ENCODE measurements around the gene DHX30. TPM values are rescaled to one million over a fixed set of nuclear protein-coding genes. Genes with fewer than 3 reads are reported as not detected.

The DHX30 gene
- total and polyA plus RNA-seq, 2 of the 8 experiments (the other 6 are each of a cell fraction or from before 2014, with no cell fraction given): 82.4 to 97.9 TPM

- peaks cover 0 to 3% (median 0%) of the 10 kb centered on the region in 4 experiments; a peak in 2 of 7 replicates for H3K4me1 ChIP-seq (replicated peaks in 1 of 4; ENCODE audit: control insufficient read depth in 3 of 4, insufficient read depth in 4 of 4, low read length in 3 of 4)
- no peaks in the 10 kb centered on the region for H3K79me2 ChIP-seq (ENCODE audit: control insufficient read depth in 1 of 2, insufficient read depth in 2 of 2, low read length in 2 of 2)
- H4K5ac ChIP-seq (ENCODE audit: insufficient read length, low read depth, low read length): no peak overlapping the region
- no peak overlapping the region for H2AK5ac ChIP-seq (ENCODE audit: low read depth, low read length)
- no peak overlapping the region for H4K91ac ChIP-seq (replicated peaks; ENCODE audit: insufficient read length, low read length)
- H2AFZ ChIP-seq (ENCODE audit: low read length): no peak overlapping the region
- no peaks in the 10 kb centered on the region for H3K79me1 ChIP-seq (ENCODE audit: low read depth, low read length)
- no peaks in the 10 kb centered on the region for H3K23me2 ChIP-seq (ENCODE audit: low read depth, low read length)
- H2BK15ac ChIP-seq (ENCODE audit: low read length): no peak overlapping the region
- no peak overlapping the region for H2BK5ac ChIP-seq (ENCODE audit: low read depth, low read length)
- no peak overlapping the region for H3K18ac ChIP-seq (ENCODE audit: extremely low read depth, low read length)
- no peak overlapping the region for H2BK12ac ChIP-seq (ENCODE audit: low read depth, low read length)
- CTCF ChIA-PET (ENCODE audit: partially characterized antibody): interaction anchor here (1.8 kb wide), 1 partner anchor 11 kb away, joined by 4 read pairs; no protein-coding TSS in a partner anchor
- no peak overlapping the region for H3K56ac ChIP-seq (replicated peaks; ENCODE audit: insufficient read length, low read depth, low read length)
- POLR2A ChIA-PET (ENCODE audit: partially characterized antibody): no interaction called here
- no peak for DNase-seq (ENCODE audit: low read depth in 1 of 2, low spot score in 2 of 2)
- H3K14ac ChIP-seq (ENCODE audit: insufficient read length): no peak overlapping the region
- no peak overlapping the region for H2BK120ac ChIP-seq (replicated peaks; ENCODE audit: low read depth, low read length)
- no peak overlapping the region for H3K4me2 ChIP-seq (ENCODE audit: insufficient read depth in 1 of 2, low read depth in 2 of 2, low read length in 2 of 2)
- FAIRE-seq: no peak
- H4K20me1 ChIP-seq (replicated peaks in 1 of 2; ENCODE audit: control insufficient read depth in 1 of 2, insufficient read depth in 2 of 2, low read length in 2 of 2): no peaks in the 10 kb centered on the region
- no peak overlapping the region for H2BK20ac ChIP-seq (ENCODE audit: low read length)
- no peak overlapping the region for H3K4me3 ChIP-seq (ENCODE audit: extremely low read depth in 1 of 4, insufficient read depth in 2 of 4, low read depth in 3 of 4, low read length in 4 of 4)
- H3K4ac ChIP-seq (replicated peaks; ENCODE audit: insufficient read length, low read depth, low read length): no peak overlapping the region
- no peaks in the 10 kb centered on the region for H3K27me3 ChIP-seq (replicated peaks in 1 of 4; ENCODE audit: control insufficient read depth in 3 of 4, extremely low read depth in 1 of 4, insufficient read depth in 3 of 4, low read length in 3 of 4)
- H4K8ac ChIP-seq (ENCODE audit: extremely low read depth, insufficient read depth, low read length): no peak overlapping the region
- 95% methylated on average over 3 of the region's 3 CpGs; no CpG with 5 or more reads in 1 of the 2 experiments for WGBS, 2 experiments (ENCODE audit: extremely low coverage in 1 of 2, insufficient coverage in 1 of 2, insufficient read length in 1 of 2, insufficient replicate concordance in 2 of 2, low coverage in 1 of 2, low lambda C conversion rate in 2 of 2, missing lambda C conversion rate in 1 of 2)
- no peak overlapping the region for H3K23ac ChIP-seq (ENCODE audit: insufficient read length)
- no peak overlapping the region for H3K27ac ChIP-seq (ENCODE audit: low read depth, low read length)
- no peaks in the 10 kb centered on the region for H3K9me3 ChIP-seq (ENCODE audit: insufficient read depth in 2 of 2, low read depth in 1 of 2, low read length in 1 of 2)
- peaks cover 0 to 12% (median 6%) of the 10 kb centered on the region in 4 experiments; a peak in 3 of 8 replicates for H3K36me3 ChIP-seq (ENCODE audit: control insufficient read depth in 2 of 4, insufficient read depth in 4 of 4, low read length in 3 of 4)
- H3K9ac ChIP-seq (replicated peaks in 1 of 4; ENCODE audit: extremely low read depth in 1 of 4, low read depth in 3 of 4, low read length in 3 of 4): no peak overlapping the region
- TF ChIP-seq NRF1 (IDR thresholded peaks at IDR 0.05; ENCODE audit: low read depth, low read length): no peak
- TF ChIP-seq EGR1 (IDR thresholded peaks at IDR 0.05; ENCODE audit: borderline replicate concordance, low read depth, low read length): no peak
- no peak for TF ChIP-seq SAP30 (IDR thresholded peaks at IDR 0.05; ENCODE audit: insufficient read depth, insufficient replicate concordance, low read length)
- TF ChIP-seq BRCA1 (IDR thresholded peaks at IDR 0.05; ENCODE audit: low read depth, low read length): no peak
- TF ChIP-seq POLR2AphosphoS5 (IDR thresholded peaks at IDR 0.05; ENCODE audit: low read depth, low read length): no peak
- TF ChIP-seq NANOG (IDR thresholded peaks at IDR 0.05; ENCODE audit: insufficient read depth, low read depth, low read length, poor library complexity, severe bottlenecking): no peak
These were observed 74.4 kb downstream of the DHX30 start for GRCh38 chr3:47877290-47877689.
